ENCODE measurements around the gene HASPIN. TPM values are rescaled to one million over a fixed set of nuclear protein-coding genes. Genes with fewer than 3 reads are reported as not detected.

HASPIN gene
- total and polyA plus RNA-seq, 2 of the 8 experiments (the other 6 are each of a cell fraction or from before 2014, with no cell fraction given) = 7.8 to 29.5 TPM

- H3K9me3 ChIP-seq (ENCODE audit: insufficient read depth in 2 of 2, low read depth in 1 of 2, low read length in 1 of 2) = no peaks in the 10 kb centered on the region
- no peaks in the 10 kb centered on the region for H3K79me1 ChIP-seq (ENCODE audit: low read depth, low read length)
- no peak overlapping the region for H2BK15ac ChIP-seq (ENCODE audit: low read length)
- no peaks in the 10 kb centered on the region for H3K23me2 ChIP-seq (ENCODE audit: low read depth, low read length)
- no peak overlapping the region; the same call in 1 of the 2 replicates for H4K8ac ChIP-seq (ENCODE audit: extremely low read depth, insufficient read depth, low read length)
- no peak overlapping the region for H3K4me2 ChIP-seq (ENCODE audit: insufficient read depth in 1 of 2, low read depth in 2 of 2, low read length in 2 of 2)
- H3K9ac ChIP-seq (replicated peaks in 1 of 4; ENCODE audit: extremely low read depth in 1 of 4, low read depth in 3 of 4, low read length in 3 of 4) = no peak overlapping the region
- H3K27me3 ChIP-seq (replicated peaks in 1 of 4; ENCODE audit: control insufficient read depth in 3 of 4, extremely low read depth in 1 of 4, insufficient read depth in 3 of 4, low read length in 3 of 4) = 0 out of 7 replicates have a peak, but pooled peaks cover 0 to 2% (median 0%) of the 10 kb centered on the region in 4 experiments
- no peak overlapping the region for H3K56ac ChIP-seq (replicated peaks; ENCODE audit: insufficient read length, low read depth, low read length)
- H2BK20ac ChIP-seq (ENCODE audit: low read length) = no peak overlapping the region
- CTCF ChIA-PET (ENCODE audit: partially characterized antibody) = interaction anchor here (1.0 to 4.2 kb wide), 6 partner anchors 12 to 108 kb away, joined by 3 to 29 read pairs (median 5); partner anchors contain the start of gene HASPIN
- H2BK120ac ChIP-seq (replicated peaks; ENCODE audit: low read depth, low read length) = no peak overlapping the region
- H2BK12ac ChIP-seq (ENCODE audit: low read depth, low read length) = no peak overlapping the region
- H3K4ac ChIP-seq (replicated peaks; ENCODE audit: insufficient read length, low read depth, low read length) = no peak overlapping the region
- no peak overlapping the region for H2AK5ac ChIP-seq (ENCODE audit: low read depth, low read length)
- peaks cover 0 to 2% (median 0%) of the 10 kb centered on the region in 4 experiments; a peak in 2 of 7 replicates for H3K4me1 ChIP-seq (replicated peaks in 1 of 4; ENCODE audit: control insufficient read depth in 3 of 4, insufficient read depth in 4 of 4, low read length in 3 of 4)
- POLR2A ChIA-PET (ENCODE audit: partially characterized antibody) = interaction anchor here (0.8 to 0.9 kb wide), 2 partner anchors 17 to 19 kb away, joined by 3 read pairs; partner anchors contain the start of gene P2RX5
- FAIRE-seq (no peak), DNase-seq (ENCODE audit: low read depth in 1 of 2, low spot score in 2 of 2) (no peak)
- peaks cover 0 to 3% of the 10 kb centered on the region in 2 experiments for H4K20me1 ChIP-seq (replicated peaks in 1 of 2; ENCODE audit: control insufficient read depth in 1 of 2, insufficient read depth in 2 of 2, low read length in 2 of 2)
- no peak overlapping the region for H3K4me3 ChIP-seq (ENCODE audit: extremely low read depth in 1 of 4, insufficient read depth in 2 of 4, low read depth in 3 of 4, low read length in 4 of 4)
- no peak overlapping the region for H4K5ac ChIP-seq (ENCODE audit: insufficient read length, low read depth, low read length)
- 90% methylated on average over 20 of the region's 20 CpGs; no CpG with 5 or more reads in 1 of the 2 experiments for WGBS, 2 experiments (ENCODE audit: extremely low coverage in 1 of 2, insufficient coverage in 1 of 2, insufficient read length in 1 of 2, insufficient replicate concordance in 2 of 2, low coverage in 1 of 2, low lambda C conversion rate in 2 of 2, missing lambda C conversion rate in 1 of 2)
- no peak overlapping the region for H2AFZ ChIP-seq (ENCODE audit: low read length)
- H4K91ac ChIP-seq (replicated peaks; ENCODE audit: insufficient read length, low read length) = no peak overlapping the region
- H3K23ac ChIP-seq (ENCODE audit: insufficient read length) = no peak overlapping the region
- no peak overlapping the region for H3K27ac ChIP-seq (ENCODE audit: low read depth, low read length)
- no peak overlapping the region for H2BK5ac ChIP-seq (ENCODE audit: low read depth, low read length)
- H3K14ac ChIP-seq (ENCODE audit: insufficient read length) = no peak overlapping the region
- no peaks in the 10 kb centered on the region for H3K79me2 ChIP-seq (ENCODE audit: control insufficient read depth in 1 of 2, insufficient read depth in 2 of 2, low read length in 2 of 2)
- no peak overlapping the region for H3K18ac ChIP-seq (ENCODE audit: extremely low read depth, low read length)
- H3K36me3 ChIP-seq (ENCODE audit: control insufficient read depth in 2 of 4, insufficient read depth in 4 of 4, low read length in 3 of 4) = no peaks in the 10 kb centered on the region
- TF ChIP-seq SIRT6 (IDR thresholded peaks at IDR 0.05; ENCODE audit: low read length) (no peak), KDM4A (IDR thresholded peaks at IDR 0.05; ENCODE audit: low read depth, low read length, severe bottlenecking) (no peak), MAFK (IDR thresholded peaks at IDR 0.05; ENCODE audit: low read depth, low read length) (no peak), RNF2 (IDR thresholded peaks at IDR 0.05; ENCODE audit: borderline replicate concordance, low read depth, low read length, missing control alignments, poor library complexity, severe bottlenecking) (no peak)
These were observed 44.1 kb upstream of the HASPIN start for GRCh38 chr17:3679531-3680126.

All from H1 (cell line).